Measurements from ENCODE around the gene TPST2. TPM values are rescaled to one million over a fixed set of nuclear protein-coding genes. Genes with fewer than 3 reads are reported as not detected.

Gene TPST2
- total and polyA plus RNA-seq, 2 experiments from 2014 or later, result 17.8 to 44.2 TPM

DNA sequence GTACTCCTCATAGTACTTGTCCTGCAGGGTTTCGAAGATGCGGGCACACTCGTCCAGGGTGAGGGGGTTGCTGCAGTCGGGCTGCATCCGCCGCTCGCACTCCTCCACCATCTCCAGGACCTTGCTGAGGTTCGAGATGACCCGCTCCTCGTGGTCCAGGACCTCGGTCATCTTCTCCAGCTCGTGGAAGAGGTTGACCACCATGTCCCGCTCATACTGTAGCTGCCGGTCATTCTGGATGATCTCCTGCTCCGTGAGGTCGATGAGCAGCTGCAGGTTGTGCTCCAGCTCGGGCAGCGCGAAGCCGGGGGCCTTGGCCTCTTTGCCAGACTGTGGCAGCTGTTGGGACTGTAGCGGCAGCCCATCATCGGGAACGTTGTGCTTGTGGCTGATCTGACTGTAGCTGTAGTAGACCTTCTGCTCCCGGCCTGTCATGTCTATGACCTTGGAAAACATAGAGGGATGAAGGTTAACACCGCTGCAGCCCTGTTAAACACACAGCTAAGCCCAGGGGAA is 90.7 kb downstream of the TPST2 start:
- no peaks in the 10 kb centered on the region for H3K27me3 ChIP-seq
- TF ChIP-seq, protein P1, sequence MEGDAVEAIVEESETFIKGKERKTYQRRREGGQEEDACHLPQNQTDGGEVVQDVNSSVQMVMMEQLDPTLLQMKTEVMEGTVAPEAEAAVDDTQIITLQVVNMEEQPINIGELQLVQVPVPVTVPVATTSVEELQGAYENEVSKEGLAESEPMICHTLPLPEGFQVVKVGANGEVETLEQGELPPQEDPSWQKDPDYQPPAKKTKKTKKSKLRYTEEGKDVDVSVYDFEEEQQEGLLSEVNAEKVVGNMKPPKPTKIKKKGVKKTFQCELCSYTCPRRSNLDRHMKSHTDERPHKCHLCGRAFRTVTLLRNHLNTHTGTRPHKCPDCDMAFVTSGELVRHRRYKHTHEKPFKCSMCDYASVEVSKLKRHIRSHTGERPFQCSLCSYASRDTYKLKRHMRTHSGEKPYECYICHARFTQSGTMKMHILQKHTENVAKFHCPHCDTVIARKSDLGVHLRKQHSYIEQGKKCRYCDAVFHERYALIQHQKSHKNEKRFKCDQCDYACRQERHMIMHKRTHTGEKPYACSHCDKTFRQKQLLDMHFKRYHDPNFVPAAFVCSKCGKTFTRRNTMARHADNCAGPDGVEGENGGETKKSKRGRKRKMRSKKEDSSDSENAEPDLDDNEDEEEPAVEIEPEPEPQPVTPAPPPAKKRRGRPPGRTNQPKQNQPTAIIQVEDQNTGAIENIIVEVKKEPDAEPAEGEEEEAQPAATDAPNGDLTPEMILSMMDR (IDR thresholded peaks at IDR 0.05; ENCODE audit: low read depth, low read length), result no peak
- no peak for DNase-seq (ENCODE audit: low read depth in 1 of 2, low spot score in 1 of 2)
- no peak overlapping the region for H3K4me3 ChIP-seq
- H3K4me1 ChIP-seq (ENCODE audit: low read depth), result no peaks in the 10 kb centered on the region
- peaks cover 51% of the 10 kb centered on the region for H3K36me3 ChIP-seq
- no peaks in the 10 kb centered on the region for H3K9me3 ChIP-seq (ENCODE audit: low read depth)
- H3K27ac ChIP-seq, result no peak overlapping the region

DNA sequence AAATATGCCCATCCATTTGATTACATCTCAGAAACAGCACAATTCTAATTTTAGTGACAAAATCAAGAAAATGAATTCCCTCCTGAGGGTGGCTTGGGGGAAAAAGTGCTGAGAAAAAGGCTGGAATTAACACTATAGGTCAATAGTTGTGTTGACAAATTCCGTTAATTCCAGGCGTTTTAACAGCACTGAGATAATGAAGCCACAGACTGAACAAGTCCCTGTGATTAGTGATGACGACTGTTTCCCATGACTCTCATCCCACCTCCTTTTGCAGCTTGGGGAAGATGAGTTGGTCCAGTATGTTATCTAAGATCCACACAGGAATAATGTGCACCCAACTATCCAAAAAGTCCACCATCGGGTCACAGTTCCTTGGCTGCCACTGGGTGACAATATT is 93.5 kb downstream of the TPST2 start:
- Histone ChIP-seq H3K27me3 (no peaks in the 10 kb centered on the region), H3K36me3 (peaks cover 64% of the 10 kb centered on the region), H3K4me3 (no peak overlapping the region), H3K4me1 (ENCODE audit: low read depth) (no peaks in the 10 kb centered on the region), H3K27ac (no peak overlapping the region), H3K9me3 (ENCODE audit: low read depth) (no peaks in the 10 kb centered on the region)
- DNase-seq (ENCODE audit: low read depth in 1 of 2, low spot score in 1 of 2), result no peak
- TF ChIP-seq, protein P1 (IDR thresholded peaks at IDR 0.05; ENCODE audit: low read depth, low read length), result no peak

DNA sequence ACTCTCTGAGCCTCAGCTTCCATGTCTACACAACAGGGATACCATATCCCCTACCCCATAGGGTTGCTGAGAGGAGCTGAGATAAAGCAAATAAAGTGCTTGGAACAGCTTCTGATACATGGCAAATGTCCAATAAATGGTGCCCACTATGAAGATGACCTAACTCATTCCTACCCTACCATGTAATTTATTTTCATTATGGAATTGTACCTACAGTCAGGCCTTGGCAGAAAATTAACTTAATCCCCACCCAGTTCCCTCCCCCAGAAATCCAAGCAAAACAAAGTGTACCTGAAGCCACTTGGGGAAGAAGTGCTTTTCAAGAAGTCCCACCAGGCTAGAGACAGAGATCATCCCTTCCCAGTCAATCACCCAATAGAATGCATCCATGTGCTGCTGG is 95.4 kb downstream of the TPST2 start:
- Histone ChIP-seq H3K4me3 (no peak overlapping the region), H3K36me3 (peaks cover 61% of the 10 kb centered on the region), H3K4me1 (ENCODE audit: low read depth) (no peaks in the 10 kb centered on the region), H3K9me3 (ENCODE audit: low read depth) (no peaks in the 10 kb centered on the region), H3K27me3 (no peaks in the 10 kb centered on the region), H3K27ac (no peak overlapping the region)
- DNase-seq (ENCODE audit: low read depth in 1 of 2, low spot score in 1 of 2), result no peak
- TF ChIP-seq, protein P1 (IDR thresholded peaks at IDR 0.05; ENCODE audit: low read depth, low read length), result no peak

DNA sequence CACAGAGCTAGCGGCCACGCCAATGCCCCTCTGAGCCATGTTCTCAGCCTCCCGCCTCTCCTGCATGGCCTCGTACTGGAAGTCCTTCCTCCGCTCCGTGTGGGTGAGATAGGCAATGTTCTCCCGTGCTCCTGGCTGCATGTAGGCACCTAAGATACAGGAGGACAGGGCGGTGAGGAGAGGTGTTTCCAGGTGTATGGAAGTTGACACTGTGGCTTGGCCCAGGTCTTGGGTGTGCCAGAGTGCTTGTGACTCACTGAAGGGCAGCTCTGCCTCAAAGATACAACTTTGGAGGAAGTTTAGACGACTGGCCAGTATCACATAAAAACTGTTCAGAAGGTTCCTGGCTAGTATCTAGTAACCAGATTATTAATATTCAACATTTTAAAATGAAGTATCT is 97.7 kb downstream of the TPST2 start:
- H3K27ac ChIP-seq, result no peak overlapping the region
- H3K27me3 ChIP-seq, result no peaks in the 10 kb centered on the region
- H3K9me3 ChIP-seq (ENCODE audit: low read depth), result no peaks in the 10 kb centered on the region
- TF ChIP-seq, protein P1 (IDR thresholded peaks at IDR 0.05; ENCODE audit: low read depth, low read length), result no peak
- peaks cover 65% of the 10 kb centered on the region for H3K36me3 ChIP-seq
- H3K4me1 ChIP-seq (ENCODE audit: low read depth), result no peaks in the 10 kb centered on the region
- no peak overlapping the region for H3K4me3 ChIP-seq
- DNase-seq (ENCODE audit: low read depth in 1 of 2, low spot score in 1 of 2), result no peak

DNA sequence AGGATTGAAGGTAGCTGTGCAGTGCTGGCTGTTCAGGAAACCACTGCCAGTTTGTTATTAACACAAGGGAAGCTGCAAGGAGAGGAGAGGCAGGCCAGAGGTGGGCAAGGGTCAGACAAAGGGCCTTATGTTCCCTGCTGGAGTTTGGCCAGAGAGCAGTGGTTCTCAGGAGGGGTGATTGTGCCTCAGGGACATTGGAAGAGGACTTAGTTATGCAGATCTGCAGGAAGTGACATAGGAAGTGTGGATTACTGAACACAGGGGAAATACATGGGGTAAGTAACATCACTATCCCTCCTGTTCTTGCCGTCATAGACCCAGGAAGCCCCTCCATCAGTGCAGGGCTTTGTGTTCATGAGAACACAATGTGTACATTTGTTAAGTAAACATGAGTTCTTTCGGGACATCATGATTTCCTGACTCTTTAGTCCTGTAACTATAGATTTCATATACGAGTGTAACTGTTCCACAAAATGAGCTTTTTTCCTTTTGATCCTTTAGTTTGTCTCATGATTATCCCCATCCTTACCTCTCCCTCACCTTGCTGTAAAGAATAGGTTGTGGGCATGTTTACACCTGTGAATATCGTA is 100.4 kb downstream of the TPST2 start:
- H3K27ac ChIP-seq, result no peak overlapping the region
- H3K9me3 ChIP-seq (ENCODE audit: low read depth), result no peaks in the 10 kb centered on the region
- peaks cover 2% of the 10 kb centered on the region for H3K4me1 ChIP-seq (ENCODE audit: low read depth)
- no peak for DNase-seq (ENCODE audit: low read depth in 1 of 2, low spot score in 1 of 2)
- H3K27me3 ChIP-seq, result no peaks in the 10 kb centered on the region
- no peak overlapping the region for H3K4me3 ChIP-seq
- H3K36me3 ChIP-seq, result peaks cover 50% of the 10 kb centered on the region
- TF ChIP-seq, protein P1 (IDR thresholded peaks at IDR 0.05; ENCODE audit: low read depth, low read length), result no peak
